A549 (cell line): Measurements from ENCODE around the gene STT3B. TPM values are rescaled to one million over a fixed set of nuclear protein-coding genes. Genes with fewer than 3 reads are reported as not detected.
A peak's percentile ranks its signal among the peaks of the same experiment; 100 is the strongest.

Source experiments
- ATAC-seq, 2 experiments: fragments of 200-7000 bp in 1 of 2; fragments of >200 bp in 1 of 2; cut with Nextera tagmentation in 1 of 2; cut with Tn5 transposase in 1 of 2; 3 replicates each; pipeline versions ENCODE4 v1.8.0 to v1.9.1; 2018 to 2020; ENCODE audit warnings: mild to moderate bottlenecking in 1 of 2, moderate library complexity in 1 of 2
- CTCF ChIA-PET: fragments of 300-600 bp; sonication (Branson Sonifier 250); formaldehyde crosslinking; extraction: SDS; loops from one replicate; lab custom pipeline; 2021; ENCODE audit warnings: antibody characterized with exemption, inconsistent platforms; lab: Yijun Ruan, JAX
- POLR2A ChIA-PET: fragments of 350-600 bp; formaldehyde crosslinking; extraction: SDS; loops from one replicate; lab custom pipeline; 2021; ENCODE audit warnings: antibody characterized with exemption, inconsistent platforms; lab: Yijun Ruan, JAX
- DNase-seq, 2 experiments: peaks; one replicate each; pipeline versions ENCODE4 v3.0.0 to v3.0.0-alpha.2; 2011 to 2016; ENCODE audit warnings: low read depth in 1 of 2, low spot score in 1 of 2
- FAIRE-seq: peaks from 2 replicates; lab custom pipeline; 2011; peaks lifted over from hg19 to GRCh38; lab: Jason Lieb, UNC
- H3K27ac ChIP-seq, 2 experiments: fragments of >200 bp; sonication (Bioruptor Twin); formaldehyde crosslinking; 3 replicates each; pipeline ENCODE4 v1.5.1; 2016 to 2017
- H3K4me1 ChIP-seq: fragments of >200 bp; sonication (Bioruptor Twin); formaldehyde crosslinking; 3 replicates; pipeline ENCODE4 v1.6.1; 2016
- H3K4me2 ChIP-seq: fragments of >200 bp; sonication (Bioruptor Twin); formaldehyde crosslinking; 3 replicates; pipeline ENCODE4 v1.6.1; 2016
- H3K4me3 ChIP-seq: fragments of >200 bp; sonication (Bioruptor Twin); formaldehyde crosslinking; 3 replicates; pipeline ENCODE4 v1.5.1; 2016
- H3K9me3 ChIP-seq: fragments of >200 bp; sonication (Bioruptor Twin); formaldehyde crosslinking; 3 replicates; pipeline ENCODE4 v1.6.1; 2016
- CBX2 ChIP-seq: fragments of 200-600 bp; sonication (generic); IDR thresholded peaks from 2 replicates; pipeline ENCODE4 v1.6.1; 2016; ENCODE audit warnings: low read depth, mild to moderate bottlenecking, borderline replicate concordance
- CBX8 ChIP-seq: fragments of 200-600 bp; sonication (generic); IDR thresholded peaks from 2 replicates; pipeline ENCODE4 v1.6.1; 2016
- CHD2 ChIP-seq: fragments of 150-350 bp; IDR thresholded peaks from 2 replicates; pipeline ENCODE4 v1.6.1; 2014; ENCODE audit warnings: low read length; ENCODE audit not compliant: partially characterized antibody
- E2F6 ChIP-seq: IDR thresholded peaks from 2 replicates; pipeline ENCODE4 v1.6.1; 2012; ENCODE audit warnings: low read depth, borderline replicate concordance
- EP300 ChIP-seq, 2 experiments: fragments of >200 bp; sonication (Bioruptor Twin); formaldehyde crosslinking; IDR thresholded peaks; 2 replicates in 1 of 2; 3 replicates in 1 of 2; pipeline ENCODE4 v1.6.1; 2016 to 2017
- ESRRA ChIP-seq: fragments of 150-350 bp; IDR thresholded peaks from 2 replicates; pipeline ENCODE4 v1.6.1; 2014; ENCODE audit warnings: mild to moderate bottlenecking, low read length, borderline replicate concordance
- FOSB ChIP-seq: fragments of 250-450 bp; sonication (Bioruptor Pico); IDR thresholded peaks from 2 replicates; pipeline ENCODE4 v1.5.0; 2020; ENCODE audit warnings: mild to moderate bottlenecking, moderate library complexity
- FOSL2 ChIP-seq, 2 experiments: fragments of 450-650 bp in 1 of 2; fragments of >200 bp in 1 of 2; sonication (Bioruptor Twin) in 1 of 2; formaldehyde crosslinking; IDR thresholded peaks; 2 replicates each; pipeline versions ENCODE4 v1.5.0 to v1.6.1; 2016 to 2020; ENCODE audit warnings: mild to moderate bottlenecking in 1 of 2, moderate library complexity in 1 of 2
- FOXS1 ChIP-seq: fragments of 250-450 bp; sonication (Bioruptor Pico); IDR thresholded peaks from 2 replicates; pipeline ENCODE4 v1.5.0; 2020; ENCODE audit warnings: mild to moderate bottlenecking, moderate library complexity
- GATA3 ChIP-seq: IDR thresholded peaks from 2 replicates; pipeline ENCODE4 v1.6.1; 2012; ENCODE audit warnings: borderline replicate concordance
- HDAC2 ChIP-seq: fragments of 200-600 bp; sonication (generic); IDR thresholded peaks from 2 replicates; pipeline ENCODE4 v1.6.1; 2016
- HEYL ChIP-seq: fragments of 250-450 bp; sonication (Bioruptor Pico); IDR thresholded peaks from 2 replicates; pipeline ENCODE4 v1.8.0; 2021; ENCODE audit warnings: mild to moderate bottlenecking, moderate library complexity
- HOXB13 ChIP-seq: fragments of 250-450 bp; sonication (Bioruptor Pico); IDR thresholded peaks from 2 replicates; pipeline ENCODE4 v1.5.0; 2020; ENCODE audit warnings: low read depth, mild to moderate bottlenecking, moderate library complexity
- JUN ChIP-seq, 2 experiments: fragments of >200 bp; sonication (Bioruptor Twin); formaldehyde crosslinking; IDR thresholded peaks; 2 replicates in 1 of 2; 3 replicates in 1 of 2; pipeline ENCODE4 v1.6.1; 2016 to 2017
- JUNB ChIP-seq: fragments of >200 bp; sonication (Bioruptor Twin); formaldehyde crosslinking; IDR thresholded peaks from 2 replicates; pipeline ENCODE4 v1.6.1; 2016
- MAFK ChIP-seq: fragments of 450-650 bp; IDR thresholded peaks from 2 replicates; pipeline ENCODE4 v1.6.1; 2014; ENCODE audit not compliant: partially characterized antibody
- NFE2L2 ChIP-seq: fragments of 150-350 bp; conservative IDR thresholded peaks from 2 replicates; pipeline ENCODE4 v1.6.1; 2014; ENCODE audit warnings: low read length
- PBX3 ChIP-seq: IDR thresholded peaks from 2 replicates; pipeline ENCODE4 v1.6.1; 2012
- PHF8 ChIP-seq: fragments of 200-600 bp; sonication (generic); IDR thresholded peaks from 2 replicates; pipeline ENCODE4 v1.6.1; 2016; ENCODE audit warnings: low read depth, mild to moderate bottlenecking, antibody characterized with exemption, moderate library complexity, borderline replicate concordance
- RAD21 ChIP-seq, 2 experiments: fragments of >200 bp in 1 of 2; sonication (Bioruptor Twin) in 1 of 2; formaldehyde crosslinking in 1 of 2; IDR thresholded peaks in 1 of 2; conservative IDR thresholded peaks in 1 of 2; 2 replicates in 1 of 2; 3 replicates in 1 of 2; pipeline ENCODE4 v1.6.1; 2012 to 2018; ENCODE audit warnings: inconsistent platforms in 1 of 2
- SMC3 ChIP-seq: fragments of >200 bp; sonication (Bioruptor Twin); formaldehyde crosslinking; IDR thresholded peaks from 3 replicates; pipeline ENCODE4 v1.6.1; 2018; ENCODE audit warnings: inconsistent platforms
- TFCP2L1 ChIP-seq: fragments of 250-450 bp; sonication (Bioruptor Pico); IDR thresholded peaks from 2 replicates; pipeline ENCODE4 v1.5.0; 2021; ENCODE audit warnings: mild to moderate bottlenecking
- TP53 ChIP-seq: fragments of 250-450 bp; sonication (Bioruptor Pico); IDR thresholded peaks from 2 replicates; pipeline ENCODE4 v1.5.0; 2021; ENCODE audit warnings: mild to moderate bottlenecking, moderate library complexity
- ZFP36 ChIP-seq: fragments of 450-650 bp; IDR thresholded peaks from 2 replicates; pipeline ENCODE4 v1.6.1; 2014; ENCODE audit warnings: borderline replicate concordance; ENCODE audit not compliant: partially characterized antibody
- ZSCAN20 ChIP-seq: fragments of 250-450 bp; sonication (Bioruptor Pico); IDR thresholded peaks from 2 replicates; pipeline ENCODE4 v1.8.0; 2022; ENCODE audit warnings: mild to moderate bottlenecking, moderate library complexity
- WGBS: methylation state at CpG from one replicate; pipeline ENCODE4 v1.1.6; 2017; ENCODE audit errors: missing lambda C conversion rate; 5-methylcytosine and 5-hydroxymethylcytosine counted together
- polyA plus RNA-seq, 4 experiments: library from polyadenylated mRNA; depleted of rRNA in 3 of 4; stranded (reverse); fragments of >200 nt; fragmentation: RNase III in 1 of 4; extraction: RNeasy Plus Mini Kit Qiagen cat#74134 plus additional on column Dnase treatment in 1 of 4; gene quantifications; 2 replicates in 3 of 4; 3 replicates in 1 of 4; pipeline ENCODE4 v1.2.3, GENCODE V29; 2011 to 2017
- TF ChIP-seq, protein P1 (sequence below): fragments of 250-450 bp; sonication (Bioruptor Pico); IDR thresholded peaks from 2 replicates; pipeline ENCODE4 v1.5.0; 2020; ENCODE audit warnings: low read depth, mild to moderate bottlenecking, moderate library complexity
- TF ChIP-seq, protein P2 (sequence below): fragments of 450-650 bp; IDR thresholded peaks from 2 replicates; pipeline ENCODE4 v1.6.1; 2014; ENCODE audit warnings: antibody characterized with exemption

The STT3B gene
- polyA plus RNA-seq, 2 of the 4 experiments (the other 2 are of a cell fraction): 92.1 to 171 TPM

DNA sequence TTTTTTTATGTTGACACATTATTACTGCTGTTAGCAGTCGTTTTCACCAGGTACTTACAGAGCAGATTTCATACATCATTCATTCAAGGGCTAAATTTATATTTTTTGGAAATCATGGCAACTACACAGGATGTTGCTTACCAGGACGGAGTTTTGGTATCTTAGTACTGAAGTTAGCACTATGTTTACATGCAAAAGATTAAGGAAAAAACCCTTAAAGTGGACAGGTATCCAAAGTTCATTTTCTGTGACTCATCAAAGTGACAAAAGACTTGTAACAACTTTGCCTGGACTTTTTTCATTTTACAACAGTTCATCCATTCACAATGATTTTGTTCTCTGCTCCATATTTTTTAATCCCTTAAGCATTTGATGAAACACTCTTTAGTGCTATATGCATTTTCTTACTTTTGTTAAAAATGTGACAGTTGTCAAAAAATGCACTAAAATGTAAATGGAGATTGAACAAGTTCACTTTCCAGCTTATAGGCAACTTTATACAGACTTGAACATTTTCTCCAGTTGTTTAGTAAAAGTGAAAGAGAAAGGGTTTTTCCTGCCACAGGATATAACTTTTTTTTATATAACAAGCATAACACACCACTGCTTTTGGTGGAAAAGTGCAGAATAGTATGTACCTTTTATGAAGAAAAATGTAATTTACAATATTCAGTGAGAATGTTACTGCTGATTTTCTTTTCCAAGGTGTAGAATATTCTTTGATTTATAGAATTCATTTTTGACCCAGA lies 104.1 kb downstream of the STT3B start:
- 55% methylated on average over 2 of the region's 2 CpGs for WGBS
- no peaks in the 10 kb centered on the region for H3K9me3 ChIP-seq
- ATAC-seq (no peak), DNase-seq (no peak), FAIRE-seq (no peak)
- ChIA-PET CTCF (no interaction called here), POLR2A (no interaction called here)
- peaks cover 6% of the 10 kb centered on the region; the same call in 1 of the 3 replicates for H3K4me1 ChIP-seq
- H3K4me2 ChIP-seq: no peak overlapping the region
- H3K27ac ChIP-seq: no peak overlapping the region
- no peak overlapping the region for H3K4me3 ChIP-seq
- no peak for TF ChIP-seq HEYL (CRISPR knock-in tag)
- TF ChIP-seq FOSL2 (IDR thresholded peaks at IDR 0.05): no peak
- TF ChIP-seq FOSL2 (CRISPR knock-in tag; IDR thresholded peaks at IDR 0.05): peak; percentile 19; the same call in 1 of the 2 replicates

GRCh38 chr3:31639828-31640227 lies 107.1 kb downstream of the STT3B start:
- no peak overlapping the region for H3K27ac ChIP-seq

DNA sequence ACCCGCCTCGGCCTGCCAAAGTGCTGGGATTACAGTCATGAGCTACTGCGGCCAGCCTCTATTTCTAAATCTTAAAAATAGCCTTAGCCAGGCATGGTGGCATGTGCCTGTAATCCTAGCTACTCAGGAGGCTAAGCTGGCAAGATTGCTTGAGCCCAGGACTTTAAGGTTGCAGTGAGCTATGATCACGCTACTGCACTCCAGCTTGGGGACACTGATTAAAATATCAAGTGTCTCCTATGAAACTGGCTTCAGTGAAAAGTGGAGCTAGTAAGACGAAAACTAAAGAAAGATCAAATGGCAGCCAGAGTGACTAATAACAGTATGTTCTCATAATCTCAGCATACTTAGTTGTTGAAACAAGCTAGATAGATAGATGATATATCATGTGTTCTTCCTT lies 112.5 kb downstream of the STT3B start:
- no peak overlapping the region for H3K4me2 ChIP-seq
- ATAC-seq: no peak
- no peak overlapping the region for H3K27ac ChIP-seq
- H3K4me3 ChIP-seq: no peak overlapping the region
- no peaks in the 10 kb centered on the region for H3K4me1 ChIP-seq
- 99% methylated on average over 5 of the region's 5 CpGs for WGBS
- CTCF ChIA-PET: interaction anchor here (0.8 kb wide), 1 partner anchor 213 kb away, joined by 3 read pairs; no protein-coding TSS in a partner anchor
- TF ChIP-seq CBX2 (no peak), RAD21 (conservative IDR thresholded peaks at IDR 0.05 in 1 of 2, IDR thresholded peaks at IDR 0.05 in 1 of 2) (no peak), EP300 (IDR thresholded peaks at IDR 0.05) (no peak), FOSB (CRISPR knock-in tag) (no peak), MAFK (no peak), SMC3 (no peak), CHD2 (no peak), TP53 (CRISPR knock-in tag) (no peak), GATA3 (no peak)
- TF ChIP-seq, all 56 proteins: peak for 0
- DNase-seq (no peak), FAIRE-seq (no peak)
- H3K9me3 ChIP-seq: peaks cover 39% of the 10 kb centered on the region
- POLR2A ChIA-PET: no interaction called here

More at GRCh38 chr3:31639828-31640227, 107.1 kb downstream of the STT3B start:
- DNase-seq (no peak), FAIRE-seq (no peak), ATAC-seq (peak; percentile 39 to 50; a peak in 1 of 6 replicates)
- POLR2A ChIA-PET: interaction anchor here (1.4 kb wide), 1 partner anchor 107 kb away, joined by 4 read pairs; the partner anchor contains the start of gene STT3B
- Histone ChIP-seq H3K4me2 (no peak overlapping the region), H3K9me3 (no peaks in the 10 kb centered on the region)
- TF ChIP-seq MAFK (peak; percentile 30), PHF8 (no peak)
- TF ChIP-seq, all 56 proteins: peak for 1
- H3K4me1 ChIP-seq: peaks cover 6% of the 10 kb centered on the region; the same call in 1 of the 3 replicates
- CTCF ChIA-PET: no interaction called here
- 85% methylated on average over 1 of the region's 1 CpG for WGBS
- no peak overlapping the region for H3K4me3 ChIP-seq

- no peak overlapping the region for H3K27ac ChIP-seq
- FAIRE-seq (no peak), DNase-seq (no peak), ATAC-seq (peak in 1 of 2 experiments; percentile 25; a peak in 2 of 6 replicates)
- no peak overlapping the region for H3K4me2 ChIP-seq
- ChIA-PET CTCF (no interaction called here), POLR2A (no interaction called here)
- peaks cover 65% of the 10 kb centered on the region for H3K9me3 ChIP-seq
- no peaks in the 10 kb centered on the region for H3K4me1 ChIP-seq
- WGBS: 90% methylated on average over 4 of the region's 4 CpGs
- no peak overlapping the region for H3K4me3 ChIP-seq
- TF ChIP-seq ZSCAN20 (CRISPR knock-in tag) (no peak), NFE2L2 (no peak), JUNB (no peak), E2F6 (no peak), JUN (IDR thresholded peaks at IDR 0.05) (no peak), PBX3 (no peak), HOXB13 (CRISPR knock-in tag) (no peak), EP300 (IDR thresholded peaks at IDR 0.05) (no peak), CBX8 (no peak), ESRRA (no peak), HDAC2 (no peak), ZFP36 (no peak), FOSL2 (IDR thresholded peaks at IDR 0.05) (no peak), FOSL2 (CRISPR knock-in tag; IDR thresholded peaks at IDR 0.05) (no peak), FOXS1 (CRISPR knock-in tag) (no peak), TFCP2L1 (no peak)
- TF ChIP-seq, protein P1, sequence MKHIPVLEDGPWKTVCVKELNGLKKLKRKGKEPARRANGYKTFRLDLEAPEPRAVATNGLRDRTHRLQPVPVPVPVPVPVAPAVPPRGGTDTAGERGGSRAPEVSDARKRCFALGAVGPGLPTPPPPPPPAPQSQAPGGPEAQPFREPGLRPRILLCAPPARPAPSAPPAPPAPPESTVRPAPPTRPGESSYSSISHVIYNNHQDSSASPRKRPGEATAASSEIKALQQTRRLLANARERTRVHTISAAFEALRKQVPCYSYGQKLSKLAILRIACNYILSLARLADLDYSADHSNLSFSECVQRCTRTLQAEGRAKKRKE (CRISPR knock-in tag): no peak
- TF ChIP-seq, protein P2, sequence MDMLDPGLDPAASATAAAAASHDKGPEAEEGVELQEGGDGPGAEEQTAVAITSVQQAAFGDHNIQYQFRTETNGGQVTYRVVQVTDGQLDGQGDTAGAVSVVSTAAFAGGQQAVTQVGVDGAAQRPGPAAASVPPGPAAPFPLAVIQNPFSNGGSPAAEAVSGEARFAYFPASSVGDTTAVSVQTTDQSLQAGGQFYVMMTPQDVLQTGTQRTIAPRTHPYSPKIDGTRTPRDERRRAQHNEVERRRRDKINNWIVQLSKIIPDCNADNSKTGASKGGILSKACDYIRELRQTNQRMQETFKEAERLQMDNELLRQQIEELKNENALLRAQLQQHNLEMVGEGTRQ: no peak
These were observed 115.7 kb downstream of the STT3B start for GRCh38 chr3:31648286-31648968.
